Measurements from ENCODE around the gene SETD3.

The SETD3 gene

DNA sequence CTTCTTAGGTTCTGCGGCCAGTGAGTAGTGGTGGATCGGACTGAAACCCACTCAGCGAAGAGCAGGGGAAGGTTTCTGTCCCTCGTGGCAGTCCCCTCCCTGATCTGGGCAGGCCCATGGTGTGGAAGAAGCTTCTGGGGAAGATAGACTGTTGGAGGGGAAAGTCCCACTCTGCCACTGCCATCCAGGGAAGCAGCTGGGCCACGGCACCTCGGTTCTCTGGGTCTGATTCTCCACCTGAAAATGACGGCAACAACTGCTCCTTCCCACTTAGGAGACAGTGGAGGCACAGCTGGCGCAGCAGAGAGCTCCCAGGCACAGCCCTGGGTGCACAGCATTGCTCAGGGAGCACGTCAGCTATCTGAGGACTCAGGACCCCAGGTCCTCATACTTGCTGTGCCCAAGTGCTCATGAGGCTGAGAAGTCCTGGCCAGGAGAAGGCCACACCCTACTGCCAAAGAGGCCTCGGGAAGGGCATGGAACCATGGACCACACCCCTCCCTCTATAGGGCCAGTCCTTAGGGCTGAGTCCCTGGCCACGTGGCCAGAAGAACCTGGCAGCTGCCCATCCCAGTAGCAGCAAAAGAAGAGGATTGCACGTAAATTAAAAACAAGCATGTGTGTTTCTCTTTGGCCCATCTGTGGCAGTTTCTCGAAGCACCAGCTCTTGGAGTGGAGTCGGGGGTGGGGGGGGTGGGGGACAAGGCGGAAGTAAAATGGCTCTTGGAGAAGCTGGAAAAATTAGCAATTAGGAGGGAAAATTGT is 123.3 kb downstream of the SETD3 start:
- no peak overlapping the region for H3K27ac ChIP-seq
- TF ChIP-seq, protein P1, sequence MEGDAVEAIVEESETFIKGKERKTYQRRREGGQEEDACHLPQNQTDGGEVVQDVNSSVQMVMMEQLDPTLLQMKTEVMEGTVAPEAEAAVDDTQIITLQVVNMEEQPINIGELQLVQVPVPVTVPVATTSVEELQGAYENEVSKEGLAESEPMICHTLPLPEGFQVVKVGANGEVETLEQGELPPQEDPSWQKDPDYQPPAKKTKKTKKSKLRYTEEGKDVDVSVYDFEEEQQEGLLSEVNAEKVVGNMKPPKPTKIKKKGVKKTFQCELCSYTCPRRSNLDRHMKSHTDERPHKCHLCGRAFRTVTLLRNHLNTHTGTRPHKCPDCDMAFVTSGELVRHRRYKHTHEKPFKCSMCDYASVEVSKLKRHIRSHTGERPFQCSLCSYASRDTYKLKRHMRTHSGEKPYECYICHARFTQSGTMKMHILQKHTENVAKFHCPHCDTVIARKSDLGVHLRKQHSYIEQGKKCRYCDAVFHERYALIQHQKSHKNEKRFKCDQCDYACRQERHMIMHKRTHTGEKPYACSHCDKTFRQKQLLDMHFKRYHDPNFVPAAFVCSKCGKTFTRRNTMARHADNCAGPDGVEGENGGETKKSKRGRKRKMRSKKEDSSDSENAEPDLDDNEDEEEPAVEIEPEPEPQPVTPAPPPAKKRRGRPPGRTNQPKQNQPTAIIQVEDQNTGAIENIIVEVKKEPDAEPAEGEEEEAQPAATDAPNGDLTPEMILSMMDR (IDR thresholded peaks at IDR 0.05) = no peak
- no peak for TF ChIP-seq ZFX (IDR thresholded peaks at IDR 0.05; ENCODE audit: borderline replicate concordance)

DNA sequence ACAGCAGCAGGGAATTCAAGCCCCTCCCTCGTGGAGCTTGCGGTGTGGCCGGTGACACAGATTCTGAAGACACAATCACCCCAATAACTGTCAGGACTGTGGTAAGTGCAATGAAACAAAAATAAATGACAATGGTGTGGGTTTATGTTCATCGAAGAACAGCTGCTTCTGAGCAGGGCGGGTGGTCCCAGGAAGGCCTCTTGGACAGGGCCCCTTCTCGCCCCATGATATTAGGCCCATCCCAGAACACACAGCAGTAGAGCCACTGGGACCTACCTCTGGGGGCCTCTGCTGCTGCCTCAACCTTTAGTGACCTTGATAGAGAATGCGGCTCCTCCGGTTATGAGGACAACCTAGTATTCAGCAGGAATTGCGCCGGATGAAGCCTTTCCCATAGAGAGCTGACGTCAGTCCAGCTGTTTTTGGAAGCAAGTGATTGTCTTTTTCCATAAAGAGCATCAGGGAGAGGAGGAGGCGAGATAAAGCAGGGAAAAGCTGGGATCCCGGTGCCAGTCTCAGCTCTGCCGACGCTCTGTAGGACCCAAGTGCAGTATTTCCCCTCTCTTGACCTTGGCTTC is 124.5 kb downstream of the SETD3 start:
- no peak overlapping the region for H3K27ac ChIP-seq
- TF ChIP-seq, protein P1 (IDR thresholded peaks at IDR 0.05) = no peak
- TF ChIP-seq ZFX (IDR thresholded peaks at IDR 0.05; ENCODE audit: borderline replicate concordance) = no peak

DNA sequence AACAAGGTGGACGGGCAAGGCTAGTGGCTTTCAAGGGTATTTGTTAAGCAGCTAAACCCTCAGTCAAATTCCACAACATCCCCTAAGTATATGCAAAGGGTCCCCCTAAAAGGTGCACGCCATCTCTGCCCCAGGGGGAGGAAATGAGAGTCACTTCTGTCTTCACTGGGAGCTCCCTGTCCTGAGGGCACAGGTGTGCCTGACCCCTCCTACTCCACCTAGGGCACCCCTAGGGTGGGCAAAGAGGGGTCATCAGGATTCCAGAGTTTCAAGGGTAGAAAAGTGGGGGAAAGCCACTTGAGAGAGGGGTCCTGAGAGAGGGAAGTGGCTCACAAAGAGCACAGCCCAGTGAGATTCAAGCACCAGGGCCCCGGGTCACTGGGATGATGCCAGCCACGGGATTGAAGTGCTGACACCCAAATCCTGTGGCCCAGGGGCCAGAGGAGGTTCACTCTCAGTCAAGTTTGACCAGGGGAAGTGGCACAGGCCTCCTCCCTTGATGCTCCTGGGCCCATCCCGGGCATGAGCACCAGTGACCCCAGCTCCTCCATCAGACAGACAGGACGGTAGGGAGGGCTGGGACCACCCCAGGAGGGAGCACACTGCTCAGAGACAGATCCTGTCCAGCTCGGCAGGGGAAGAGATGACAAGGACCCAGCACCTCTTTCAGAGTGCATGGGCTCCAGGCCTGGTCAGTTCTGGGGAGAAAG is 126.3 kb downstream of the SETD3 start:
- H3K27ac ChIP-seq = no peak overlapping the region
- TF ChIP-seq ZFX (IDR thresholded peaks at IDR 0.05; ENCODE audit: borderline replicate concordance) = no peak
- TF ChIP-seq, protein P1 (IDR thresholded peaks at IDR 0.05) = no peak

DNA sequence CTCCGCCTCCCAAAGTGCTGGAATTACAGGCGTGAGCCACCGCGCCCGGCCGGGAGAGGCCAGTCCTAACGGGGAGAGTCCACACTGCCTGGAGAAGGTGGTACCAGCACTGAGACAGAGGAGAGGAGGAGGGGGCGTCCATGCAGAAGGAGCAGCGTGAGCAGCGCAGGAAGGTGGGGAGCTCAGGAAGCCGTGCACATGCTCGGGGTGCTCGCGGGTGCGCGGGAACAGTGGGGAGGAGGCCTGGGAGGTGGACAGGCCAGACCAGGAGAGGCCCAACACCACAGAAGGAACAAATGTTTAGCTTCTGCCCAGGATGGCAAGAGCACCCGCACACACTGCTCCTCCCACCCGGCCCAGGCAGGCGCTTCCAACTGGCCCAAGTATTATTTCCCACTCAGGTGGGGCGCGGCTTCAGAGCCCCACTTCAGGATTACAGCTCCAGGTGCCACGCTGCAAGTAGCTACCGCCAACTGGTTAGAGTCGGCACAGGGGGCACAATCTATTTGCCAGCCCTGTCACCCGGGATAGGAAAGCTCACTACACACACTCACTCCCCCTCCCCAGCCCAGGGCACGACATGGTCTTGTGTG is 127.9 kb downstream of the SETD3 start:
- no peak overlapping the region for H3K27ac ChIP-seq
- TF ChIP-seq, protein P1 (IDR thresholded peaks at IDR 0.05) = no peak
- TF ChIP-seq ZFX (IDR thresholded peaks at IDR 0.05; ENCODE audit: borderline replicate concordance) = no peak

DNA sequence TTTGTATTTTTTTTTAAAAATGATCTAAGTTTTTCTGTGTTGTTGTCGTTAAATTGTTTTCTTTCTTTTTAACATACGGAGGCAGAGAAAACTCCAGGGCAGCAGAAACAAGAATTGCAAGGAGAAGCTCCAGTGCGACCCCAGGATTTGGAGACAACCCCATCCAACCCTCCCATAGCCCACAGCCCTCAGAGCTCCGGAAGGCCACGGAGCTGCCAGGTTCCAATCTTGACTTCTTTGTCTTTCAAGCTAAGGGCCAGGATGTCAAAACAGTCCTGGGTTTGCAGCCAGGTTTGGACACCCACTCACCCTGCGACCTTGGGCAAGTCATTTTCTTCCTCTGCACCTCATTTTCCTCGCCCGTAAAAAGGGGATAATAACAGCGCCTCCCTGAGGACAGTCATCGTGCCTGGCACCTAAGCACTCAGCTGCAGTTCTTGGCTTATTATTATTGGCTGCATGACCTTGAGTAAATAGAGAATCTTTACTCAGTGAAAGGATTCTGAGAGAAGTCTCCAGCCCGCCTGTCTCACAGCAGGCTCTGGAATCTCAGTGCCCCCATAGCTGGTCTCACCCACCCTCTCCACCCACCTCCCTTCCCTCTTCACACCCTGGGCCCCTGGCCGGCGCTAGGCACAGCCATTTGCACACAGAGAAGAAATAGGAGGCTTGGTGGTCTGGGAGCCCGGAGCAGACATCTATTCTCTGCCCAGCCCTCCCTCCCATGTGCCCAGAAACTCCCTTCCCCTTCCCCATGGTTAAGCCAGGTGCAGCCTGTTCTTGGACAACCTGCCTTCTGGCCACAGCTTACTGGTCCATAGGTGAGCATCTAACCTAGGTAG is 129.3 kb downstream of the SETD3 start:
- TF ChIP-seq ZFX (IDR thresholded peaks at IDR 0.05; ENCODE audit: borderline replicate concordance) = no peak
- TF ChIP-seq, protein P1 (IDR thresholded peaks at IDR 0.05) = peak; percentile 14; the same call in 1 of the 2 replicates
- H3K27ac ChIP-seq = no peak overlapping the region

DNA sequence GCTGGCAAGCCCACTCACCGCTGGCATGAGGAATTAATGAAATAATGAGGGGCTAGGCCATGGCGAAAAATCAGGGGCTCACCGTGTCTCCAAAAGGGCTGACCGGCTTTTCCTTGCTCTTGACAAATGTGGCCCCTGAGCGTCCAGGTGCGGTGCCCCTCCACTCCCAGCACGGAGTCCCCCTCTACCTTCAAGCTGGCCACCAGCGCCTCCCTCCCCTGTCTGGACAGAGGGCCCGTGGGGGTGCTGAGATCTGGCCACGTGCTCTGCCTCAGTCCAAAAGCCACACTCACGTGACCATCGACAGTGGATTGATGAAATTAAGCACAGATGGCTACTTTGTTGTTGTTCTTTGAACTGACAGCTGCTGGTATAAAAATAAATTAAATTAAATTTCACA is 129.9 kb downstream of the SETD3 start:
- TF ChIP-seq, protein P1 (IDR thresholded peaks at IDR 0.05) = no peak
- no peak for TF ChIP-seq ZFX (IDR thresholded peaks at IDR 0.05; ENCODE audit: borderline replicate concordance)
- no peak overlapping the region for H3K27ac ChIP-seq

Measured in 22Rv1 (cell line).